CD4-positive, alpha-beta T cell treated with Interleukin-6 at 100 ng/mL for 8 hours (primary cell): ENCODE measurements around the gene PCDHA6.
"Not testable (repeated sequence)": the region's sequence is repeated elsewhere in the genome, so short reads cannot be mapped to it uniquely, and the experiment has no call there.

Source experiments
- DNase-seq: peaks from one replicate; pipeline ENCODE4 v3.0.0-alpha.2; 2020; ENCODE audit warnings: mixed read lengths, low spot score

PCDHA6 gene

DNA sequence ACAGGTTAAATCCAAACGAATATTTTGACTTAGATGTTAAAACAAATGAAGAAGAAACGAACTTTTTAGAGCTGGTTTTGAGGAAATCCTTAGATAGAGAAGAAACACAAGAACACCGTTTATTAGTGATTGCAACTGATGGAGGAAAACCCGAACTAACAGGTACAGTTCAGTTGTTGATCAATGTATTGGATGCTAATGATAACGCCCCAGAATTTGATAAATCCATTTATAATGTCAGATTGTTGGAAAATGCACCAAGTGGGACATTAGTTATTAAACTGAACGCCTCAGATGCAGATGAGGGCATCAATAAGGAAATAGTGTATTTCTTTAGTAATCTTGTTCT lies 5.5 kb upstream of the PCDHA6 start:
- no peak for DNase-seq

DNA sequence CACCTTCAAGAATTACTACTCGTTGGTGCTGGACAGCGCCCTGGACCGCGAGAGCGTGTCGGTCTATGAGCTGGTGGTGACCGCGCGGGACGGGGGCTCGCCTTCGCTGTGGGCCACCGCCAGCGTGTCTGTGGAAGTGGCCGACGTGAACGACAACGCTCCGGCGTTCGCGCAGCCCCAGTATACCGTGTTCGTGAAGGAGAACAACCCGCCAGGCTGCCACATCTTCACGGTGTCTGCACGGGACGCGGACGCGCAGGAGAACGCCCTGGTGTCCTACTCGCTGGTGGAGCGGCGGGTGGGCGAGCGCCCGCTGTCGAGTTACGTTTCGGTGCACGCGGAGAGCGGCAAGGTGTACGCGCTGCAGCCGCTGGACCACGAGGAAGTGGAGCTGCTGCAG lies 4.8 kb upstream of the PCDHA6 start:
- DNase-seq = not testable (repeated sequence)

DNA sequence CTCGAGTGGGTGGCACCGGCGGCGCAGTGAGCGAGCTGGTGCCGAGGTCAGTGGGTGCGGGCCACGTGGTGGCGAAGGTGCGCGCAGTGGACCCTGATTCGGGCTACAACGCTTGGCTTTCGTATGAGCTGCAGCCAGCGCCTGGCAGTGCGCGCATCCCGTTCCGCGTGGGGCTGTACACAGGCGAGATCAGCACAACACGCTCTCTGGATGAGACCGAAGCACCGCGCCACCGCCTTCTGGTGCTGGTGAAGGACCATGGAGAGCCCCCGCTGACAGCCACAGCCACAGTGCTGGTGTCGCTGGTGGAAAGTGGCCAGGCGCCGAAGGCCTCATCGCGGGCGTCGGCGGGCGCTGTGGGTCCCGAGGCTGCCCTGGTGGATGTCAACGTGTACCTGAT lies 4.3 kb upstream of the PCDHA6 start:
- DNase-seq = no peak

DNA sequence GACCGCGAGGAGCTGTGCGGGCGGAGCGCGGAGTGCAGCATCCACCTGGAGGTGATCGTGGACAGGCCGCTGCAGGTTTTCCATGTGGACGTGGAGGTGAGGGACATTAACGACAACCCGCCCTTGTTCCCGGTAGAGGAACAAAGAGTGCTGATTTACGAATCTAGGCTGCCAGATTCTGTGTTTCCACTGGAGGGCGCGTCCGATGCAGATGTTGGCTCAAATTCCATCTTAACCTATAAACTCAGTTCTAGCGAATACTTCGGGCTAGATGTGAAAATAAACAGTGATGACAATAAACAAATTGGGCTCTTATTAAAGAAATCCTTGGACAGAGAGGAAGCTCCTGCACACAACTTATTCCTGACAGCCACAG lies 590 bp downstream of the PCDHA6 start:
- DNase-seq = no peak

DNA sequence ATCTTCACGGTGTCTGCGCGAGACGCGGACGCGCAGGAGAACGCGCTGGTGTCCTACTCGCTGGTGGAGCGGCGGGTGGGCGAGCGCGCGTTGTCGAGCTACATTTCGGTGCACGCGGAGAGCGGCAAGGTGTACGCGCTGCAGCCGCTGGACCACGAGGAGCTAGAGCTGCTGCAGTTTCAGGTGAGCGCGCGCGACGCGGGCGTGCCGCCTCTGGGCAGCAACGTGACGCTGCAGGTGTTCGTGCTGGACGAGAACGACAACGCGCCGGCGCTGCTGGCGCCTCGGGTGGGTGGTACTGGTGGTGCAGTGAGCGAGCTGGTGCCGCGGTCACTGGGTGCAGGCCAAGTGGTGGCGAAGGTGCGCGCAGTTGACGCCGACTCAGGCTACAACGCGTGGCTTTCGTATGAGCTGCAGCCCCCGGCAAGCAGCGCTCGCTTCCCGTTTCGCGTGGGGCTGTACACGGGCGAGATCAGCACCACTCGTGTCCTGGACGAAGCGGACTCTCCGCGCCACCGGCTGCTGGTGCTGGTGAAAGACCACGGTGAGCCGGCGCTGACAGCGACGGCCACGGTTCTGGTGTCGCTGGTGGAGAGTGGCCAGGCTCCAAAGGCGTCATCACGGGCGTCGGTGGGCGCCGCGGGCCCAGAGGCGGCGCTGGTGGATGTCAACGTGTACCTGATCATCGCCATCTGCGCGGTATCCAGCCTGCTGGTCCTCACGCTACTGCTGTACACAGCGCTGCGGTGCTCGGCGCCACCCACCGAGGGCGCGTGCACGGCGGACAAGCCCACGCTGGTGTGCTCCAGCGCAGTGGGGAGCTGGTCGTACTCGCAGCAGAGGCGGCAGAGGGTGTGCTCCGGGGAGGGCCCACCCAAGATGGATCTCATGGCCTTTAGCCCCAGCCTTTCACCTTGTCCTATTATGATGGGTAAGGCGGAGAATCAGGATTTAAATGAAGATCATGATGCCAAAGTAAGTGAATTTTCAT lies 2.0 kb downstream of the PCDHA6 start:
- DNase-seq = not testable (repeated sequence)

DNA sequence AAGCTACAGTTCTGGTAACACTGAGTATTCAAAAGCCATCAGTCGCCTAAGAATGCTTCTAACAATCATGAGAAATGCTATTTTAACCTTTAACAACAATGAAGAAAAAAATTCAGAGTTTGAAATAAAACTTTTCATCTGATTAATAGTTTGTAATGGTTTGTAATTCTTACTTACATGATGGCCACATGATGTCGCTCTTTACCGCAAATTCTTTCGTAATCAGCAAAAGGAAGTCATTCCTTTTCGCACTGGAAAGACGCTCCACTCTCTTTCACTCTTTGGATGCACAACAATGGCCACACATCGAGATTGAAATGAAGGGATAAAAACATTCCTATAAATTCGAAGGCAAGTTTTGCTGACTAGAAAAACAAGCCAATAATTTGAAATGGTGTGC lies 6.2 kb downstream of the PCDHA6 start, which contains the start of gene PCDHA7:
PCDHA7 (plus strand) TSS at position 277 of the 400 bp plus-strand sequence; CDS start at position 392, 115 bp downstream.
- no peak for DNase-seq

DNA sequence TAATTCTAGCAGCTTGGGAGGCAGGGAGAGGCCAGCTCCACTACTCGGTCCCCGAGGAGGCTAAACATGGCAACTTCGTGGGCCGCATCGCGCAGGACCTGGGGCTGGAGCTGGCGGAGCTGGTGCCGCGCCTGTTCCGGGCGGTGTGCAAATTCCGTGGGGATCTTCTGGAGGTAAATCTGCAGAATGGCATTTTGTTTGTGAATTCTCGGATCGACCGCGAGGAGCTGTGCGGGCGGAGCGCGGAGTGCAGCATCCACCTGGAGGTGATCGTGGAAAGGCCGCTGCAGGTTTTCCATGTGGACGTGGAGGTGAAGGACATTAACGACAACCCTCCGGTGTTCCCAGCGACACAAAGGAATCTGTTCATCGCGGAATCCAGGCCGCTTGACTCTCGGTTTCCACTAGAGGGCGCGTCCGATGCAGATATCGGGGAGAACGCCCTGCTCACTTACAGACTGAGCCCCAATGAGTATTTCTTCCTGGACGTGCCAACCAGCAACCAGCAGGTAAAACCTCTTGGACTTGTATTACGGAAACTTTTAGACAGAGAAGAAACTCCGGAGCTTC lies 6.8 kb downstream of the PCDHA6 start:
- not testable (repeated sequence) for DNase-seq

DNA sequence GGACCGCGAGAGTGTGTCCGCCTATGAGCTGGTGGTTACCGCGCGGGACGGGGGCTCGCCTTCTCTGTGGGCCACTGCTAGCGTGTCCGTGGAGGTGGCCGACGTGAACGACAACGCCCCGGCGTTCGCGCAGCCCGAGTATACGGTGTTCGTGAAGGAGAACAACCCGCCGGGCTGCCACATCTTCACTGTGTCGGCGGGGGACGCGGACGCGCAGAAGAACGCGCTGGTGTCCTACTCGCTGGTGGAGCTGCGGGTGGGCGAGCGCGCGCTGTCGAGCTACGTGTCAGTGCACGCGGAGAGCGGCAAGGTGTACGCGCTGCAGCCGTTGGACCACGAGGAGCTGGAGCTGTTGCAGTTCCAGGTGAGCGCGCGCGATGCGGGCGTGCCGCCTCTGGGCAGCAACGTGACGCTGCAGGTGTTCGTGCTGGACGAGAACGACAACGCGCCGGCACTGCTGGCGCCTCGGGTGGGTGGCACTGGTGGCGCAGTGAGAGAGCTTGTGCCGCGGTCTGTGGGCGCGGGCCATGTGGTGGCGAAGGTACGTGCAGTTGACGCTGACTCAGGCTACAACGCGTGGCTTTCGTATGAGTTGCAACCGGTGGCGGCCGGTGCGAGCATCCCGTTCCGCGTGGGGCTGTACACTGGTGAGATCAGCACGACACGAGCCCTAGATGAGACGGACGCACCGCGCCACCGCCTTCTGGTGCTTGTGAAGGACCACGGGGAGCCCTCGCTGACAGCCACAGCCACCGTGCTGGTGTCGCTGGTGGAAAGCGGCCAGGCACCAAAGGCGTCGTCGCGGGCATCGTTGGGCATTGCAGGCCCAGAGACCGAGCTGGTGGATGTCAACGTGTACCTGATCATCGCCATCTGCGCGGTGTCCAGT lies 8.1 kb downstream of the PCDHA6 start:
- no peak for DNase-seq

DNA sequence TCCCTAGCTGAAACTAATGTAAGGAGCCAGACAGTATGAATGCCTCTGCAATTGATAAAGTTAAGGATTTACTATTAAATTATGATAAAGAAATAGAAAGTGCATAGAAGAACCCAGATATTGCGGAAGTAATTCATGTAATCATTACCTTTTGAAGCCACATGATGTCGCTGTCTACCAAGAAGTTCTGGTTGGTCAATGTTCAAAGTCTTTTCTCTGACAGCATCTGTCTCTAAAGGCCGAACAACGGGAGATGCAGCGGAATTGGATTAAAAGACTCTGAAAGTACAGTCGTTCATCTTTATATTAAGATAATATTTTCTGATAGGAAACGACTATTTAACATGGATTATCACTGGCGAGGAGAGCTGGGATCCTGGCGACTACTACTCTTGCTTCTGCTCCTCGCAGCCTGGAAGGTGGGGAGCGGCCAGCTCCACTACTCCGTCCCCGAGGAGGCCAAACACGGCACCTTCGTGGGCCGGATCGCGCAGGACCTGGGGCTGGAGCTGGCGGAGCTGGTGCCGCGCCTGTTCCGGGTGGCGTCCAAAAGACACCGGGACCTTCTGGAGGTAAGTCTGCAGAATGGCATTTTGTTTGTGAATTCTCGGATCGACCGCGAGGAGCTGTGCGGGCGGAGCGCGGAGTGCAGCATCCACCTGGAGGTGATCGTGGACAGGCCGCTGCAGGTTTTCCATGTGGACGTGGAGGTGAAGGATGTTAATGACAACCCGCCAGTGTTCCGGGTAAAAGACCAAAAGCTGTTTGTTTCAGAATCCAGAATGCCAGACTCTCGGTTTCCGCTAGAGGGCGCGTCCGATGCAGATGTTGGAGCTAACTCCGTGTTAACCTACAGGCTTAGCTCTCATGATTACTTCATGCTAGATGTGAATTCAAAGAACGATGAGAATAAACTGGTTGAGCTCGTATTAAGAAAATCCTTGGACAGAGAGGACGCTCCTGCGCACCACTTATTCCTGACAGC lies 13.5 kb downstream of the PCDHA6 start, which contains the start of gene PCDHA8:
PCDHA8 (plus strand) TSS at position 210 of the 985 bp plus-strand sequence; CDS start at position 345, 135 bp downstream.
- DNase-seq = no peak

DNA sequence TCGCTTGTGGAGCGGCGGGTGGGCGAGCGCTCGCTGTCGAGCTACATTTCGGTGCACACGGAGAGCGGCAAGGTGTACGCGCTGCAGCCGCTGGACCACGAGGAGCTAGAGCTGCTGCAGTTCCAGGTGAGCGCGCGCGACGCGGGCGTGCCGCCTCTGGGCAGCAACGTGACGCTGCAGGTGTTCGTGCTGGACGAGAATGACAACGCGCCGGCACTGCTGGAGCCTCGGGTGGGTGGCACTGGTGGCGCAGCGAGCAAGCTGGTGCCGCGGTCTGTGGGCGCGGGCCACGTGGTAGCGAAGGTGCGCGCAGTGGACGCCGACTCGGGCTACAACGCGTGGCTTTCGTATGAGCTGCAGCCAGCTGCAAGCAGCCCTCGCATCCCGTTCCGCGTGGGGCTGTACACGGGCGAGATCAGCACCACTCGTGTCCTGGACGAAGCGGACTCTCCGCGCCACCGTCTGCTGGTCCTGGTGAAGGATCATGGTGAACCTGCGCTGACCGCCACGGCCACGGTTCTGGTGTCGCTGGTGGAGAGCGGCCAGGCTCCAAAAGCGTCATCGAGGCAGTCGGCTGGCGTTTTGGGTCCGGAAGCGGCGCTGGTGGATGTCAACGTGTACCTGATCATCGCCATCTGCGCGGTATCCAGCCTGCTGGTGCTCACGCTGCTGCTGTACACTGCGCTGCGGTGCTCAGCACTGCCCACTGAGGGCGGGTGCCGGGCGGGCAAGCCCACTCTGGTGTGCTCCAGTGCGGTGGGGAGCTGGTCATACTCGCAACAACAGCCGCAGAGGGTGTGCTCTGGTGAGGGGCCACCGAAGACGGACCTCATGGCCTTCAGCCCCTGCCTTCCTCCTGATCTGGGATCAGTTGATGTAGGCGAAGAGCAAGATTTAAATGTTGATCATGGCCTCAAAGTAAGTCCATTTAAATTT lies 15.3 kb downstream of the PCDHA6 start:
- DNase-seq = no peak

DNA sequence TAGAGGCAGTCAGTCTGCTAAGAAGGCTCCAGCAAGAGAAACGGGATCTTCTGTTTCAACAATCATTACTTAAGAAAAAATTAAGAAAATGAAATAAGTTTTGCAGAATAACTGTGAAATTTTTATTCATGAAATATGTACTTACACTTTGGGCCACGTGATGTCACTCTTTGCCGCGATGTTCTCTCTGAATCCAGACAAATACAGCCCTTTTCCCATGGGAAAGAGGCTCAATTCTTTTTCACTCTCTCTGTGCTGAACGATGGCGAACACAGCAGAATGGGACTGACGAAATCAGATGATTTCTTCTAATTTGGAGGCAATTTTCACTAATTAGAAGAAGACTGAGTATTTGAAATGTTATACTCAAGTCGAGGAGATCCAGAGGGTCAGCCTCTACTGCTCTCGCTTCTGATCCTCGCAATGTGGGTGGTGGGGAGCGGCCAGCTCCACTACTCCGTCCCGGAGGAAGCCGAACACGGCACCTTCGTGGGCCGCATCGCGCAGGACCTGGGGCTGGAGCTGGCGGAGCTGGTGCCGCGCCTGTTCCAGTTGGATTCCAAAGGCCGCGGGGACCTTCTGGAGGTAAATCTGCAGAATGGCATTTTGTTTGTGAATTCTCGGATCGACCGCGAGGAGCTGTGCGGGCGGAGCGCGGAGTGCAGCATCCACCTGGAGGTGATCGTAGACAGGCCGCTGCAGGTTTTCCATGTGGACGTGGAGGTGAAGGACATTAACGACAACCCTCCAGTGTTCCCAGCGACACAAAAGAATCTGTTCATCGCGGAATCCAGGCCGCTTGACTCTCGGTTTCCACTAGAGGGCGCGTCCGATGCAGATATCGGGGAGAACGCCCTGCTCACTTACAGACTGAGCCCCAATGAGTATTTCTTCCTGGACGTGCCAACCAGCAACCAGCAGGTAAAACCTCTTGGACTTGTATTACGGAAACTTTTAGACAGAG lies 20.7 kb downstream of the PCDHA6 start, which contains the start of gene PCDHA9:
PCDHA9 (plus strand) TSS at position 244 of the 964 bp plus-strand sequence; CDS start at position 358, 114 bp downstream.
- DNase-seq = not testable (repeated sequence)

DNA sequence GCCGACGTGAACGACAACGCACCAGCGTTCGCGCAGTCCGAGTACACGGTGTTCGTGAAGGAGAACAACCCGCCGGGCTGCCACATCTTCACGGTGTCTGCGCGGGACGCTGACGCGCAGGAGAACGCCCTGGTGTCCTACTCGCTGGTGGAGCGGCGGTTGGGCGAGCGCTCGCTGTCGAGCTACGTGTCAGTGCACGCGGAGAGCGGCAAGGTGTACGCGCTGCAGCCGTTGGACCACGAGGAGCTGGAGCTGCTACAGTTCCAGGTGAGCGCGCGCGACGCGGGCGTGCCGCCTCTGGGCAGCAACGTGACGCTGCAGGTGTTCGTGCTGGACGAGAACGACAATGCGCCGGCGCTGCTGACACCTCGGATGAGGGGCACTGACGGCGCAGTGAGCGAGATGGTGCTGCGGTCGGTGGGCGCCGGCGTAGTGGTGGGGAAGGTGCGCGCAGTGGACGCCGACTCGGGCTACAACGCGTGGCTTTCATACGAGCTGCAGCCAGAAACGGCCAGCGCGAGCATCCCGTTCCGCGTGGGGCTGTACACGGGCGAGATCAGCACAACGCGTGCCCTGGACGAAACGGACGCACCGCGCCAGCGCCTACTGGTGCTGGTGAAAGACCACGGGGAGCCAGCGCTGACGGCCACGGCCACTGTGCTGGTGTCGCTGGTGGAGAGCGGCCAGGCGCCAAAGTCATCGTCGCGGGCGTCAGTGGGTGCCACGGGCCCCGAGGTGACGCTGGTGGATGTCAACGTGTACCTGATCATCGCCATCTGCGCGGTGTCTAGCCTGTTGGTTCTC lies 22.3 kb downstream of the PCDHA6 start:
- DNase-seq = not testable (repeated sequence)

DNA sequence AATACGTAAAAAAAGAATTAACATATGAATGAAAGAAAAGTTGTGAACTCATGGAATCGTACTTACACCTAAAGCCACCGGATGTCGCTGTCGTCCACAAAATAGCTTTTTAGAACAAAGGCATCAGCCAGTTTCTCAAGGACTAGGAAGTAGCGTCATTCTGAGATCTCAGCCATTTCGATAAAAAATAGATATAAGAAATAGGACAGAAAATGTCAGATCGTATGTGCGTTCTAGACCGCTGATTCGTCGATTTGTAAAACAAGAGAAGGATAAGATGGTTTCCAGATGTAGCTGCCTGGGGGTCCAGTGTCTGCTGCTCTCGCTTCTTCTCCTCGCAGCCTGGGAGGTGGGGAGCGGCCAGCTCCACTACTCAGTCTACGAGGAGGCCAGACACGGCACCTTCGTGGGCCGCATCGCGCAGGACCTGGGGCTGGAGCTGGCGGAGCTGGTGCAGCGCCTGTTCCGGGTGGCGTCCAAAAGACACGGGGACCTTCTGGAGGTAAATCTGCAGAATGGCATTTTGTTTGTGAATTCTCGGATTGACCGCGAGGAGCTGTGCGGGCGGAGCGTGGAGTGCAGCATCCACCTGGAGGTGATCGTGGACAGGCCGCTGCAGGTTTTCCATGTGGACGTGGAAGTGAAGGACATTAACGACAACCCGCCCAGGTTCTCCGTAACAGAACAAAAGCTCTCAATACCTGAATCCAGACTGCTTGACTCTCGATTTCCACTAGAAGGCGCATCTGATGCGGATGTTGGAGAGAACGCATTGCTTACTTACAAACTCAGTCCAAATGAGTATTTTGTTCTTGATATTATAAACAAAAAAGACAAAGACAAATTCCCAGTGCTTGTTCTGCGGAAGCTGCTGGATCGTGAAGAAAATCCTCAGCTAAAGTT lies 28.3 kb downstream of the PCDHA6 start, which contains the start of gene PCDHA10:
PCDHA10 (plus strand) TSS at position 126 of the 903 bp plus-strand sequence; CDS start at position 278, 152 bp downstream.
- no peak for DNase-seq

DNA sequence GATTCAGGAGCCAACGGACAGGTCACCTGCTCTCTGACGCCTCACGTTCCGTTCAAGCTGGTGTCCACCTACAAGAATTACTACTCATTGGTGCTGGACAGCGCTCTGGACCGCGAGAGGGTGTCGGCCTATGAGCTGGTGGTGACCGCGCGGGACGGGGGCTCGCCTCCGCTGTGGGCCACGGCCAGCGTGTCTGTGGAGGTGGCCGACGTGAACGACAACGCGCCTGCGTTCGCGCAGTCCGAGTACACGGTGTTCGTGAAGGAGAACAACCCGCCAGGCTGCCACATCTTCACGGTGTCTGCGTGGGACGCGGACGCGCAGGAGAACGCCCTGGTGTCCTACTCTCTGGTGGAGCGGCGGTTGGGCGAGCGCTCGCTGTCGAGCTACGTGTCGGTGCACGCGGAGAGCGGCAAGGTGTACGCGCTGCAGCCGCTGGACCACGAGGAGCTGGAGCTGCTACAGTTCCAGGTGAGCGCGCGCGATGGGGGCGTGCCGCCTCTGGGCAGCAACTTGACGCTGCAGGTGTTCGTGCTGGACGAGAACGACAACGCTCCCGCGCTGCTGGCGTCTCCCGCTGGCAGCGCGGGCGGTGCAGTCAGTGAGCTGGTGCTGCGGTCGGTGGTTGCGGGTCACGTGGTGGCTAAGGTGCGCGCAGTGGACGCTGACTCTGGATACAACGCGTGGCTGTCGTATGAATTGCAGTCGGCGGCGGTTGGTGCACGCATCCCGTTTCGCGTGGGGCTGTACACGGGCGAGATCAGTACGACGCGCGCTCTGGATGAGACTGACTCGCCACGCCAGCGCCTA lies 29.6 kb downstream of the PCDHA6 start:
- DNase-seq = no peak

DNA sequence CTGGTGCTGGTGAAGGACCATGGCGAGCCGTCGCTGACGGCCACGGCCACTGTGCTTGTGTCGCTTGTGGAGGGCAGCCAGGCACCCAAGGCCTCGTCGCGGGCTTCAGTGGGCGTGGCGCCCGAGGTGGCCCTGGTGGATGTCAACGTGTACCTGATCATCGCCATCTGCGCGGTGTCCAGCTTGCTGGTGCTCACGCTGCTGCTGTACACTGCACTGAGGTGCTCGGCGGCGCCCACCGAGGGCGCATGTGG lies 30.2 kb downstream of the PCDHA6 start:
- DNase-seq = no peak
